ENCODE measurements around the gene AJM1.

- no peak for TF ChIP-seq RNF2 (IDR thresholded peaks at IDR 0.05; ENCODE audit: borderline replicate concordance, low read depth)
- no peak for TF ChIP-seq EHMT2 (IDR thresholded peaks at IDR 0.05; ENCODE audit: low read depth)
- TF ChIP-seq PBX3 (IDR thresholded peaks at IDR 0.05), result no peak
- no peak for TF ChIP-seq POLR2A (IDR thresholded peaks at IDR 0.05; ENCODE audit: low read length)
- no peak for TF ChIP-seq ZNF302 (CRISPR knock-in tag; IDR thresholded peaks at IDR 0.05)
- no peak for TF ChIP-seq CBX8 (IDR thresholded peaks at IDR 0.05)
- TF ChIP-seq REST (IDR thresholded peaks at IDR 0.05), result no peak
Observed at GRCh38 chr9:136889858-136890257, 47.6 kb downstream of the AJM1 start.
